ENCODE results near the gene AFP.

The AFP gene

DNA sequence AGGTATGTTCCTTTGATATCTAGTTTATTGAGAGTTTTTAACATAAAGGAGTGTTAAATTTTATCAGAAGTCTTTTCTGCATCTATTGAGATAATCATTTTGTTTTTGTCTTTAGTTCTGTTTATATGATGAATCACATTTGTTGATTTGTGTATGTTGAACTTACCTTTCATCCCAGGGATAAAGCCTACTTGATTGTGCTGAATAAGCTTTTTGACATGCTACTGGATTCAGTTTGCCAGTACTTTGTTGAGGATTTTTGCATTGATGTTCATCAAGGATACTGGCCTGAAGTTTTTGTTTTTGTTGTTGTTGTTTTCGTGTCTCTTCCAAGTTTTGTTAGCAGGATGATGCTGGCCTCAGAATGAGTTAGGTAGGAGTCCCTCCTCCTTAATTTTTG, 34.7 kb downstream of the AFP start:
- no peak for DNase-seq

DNA sequence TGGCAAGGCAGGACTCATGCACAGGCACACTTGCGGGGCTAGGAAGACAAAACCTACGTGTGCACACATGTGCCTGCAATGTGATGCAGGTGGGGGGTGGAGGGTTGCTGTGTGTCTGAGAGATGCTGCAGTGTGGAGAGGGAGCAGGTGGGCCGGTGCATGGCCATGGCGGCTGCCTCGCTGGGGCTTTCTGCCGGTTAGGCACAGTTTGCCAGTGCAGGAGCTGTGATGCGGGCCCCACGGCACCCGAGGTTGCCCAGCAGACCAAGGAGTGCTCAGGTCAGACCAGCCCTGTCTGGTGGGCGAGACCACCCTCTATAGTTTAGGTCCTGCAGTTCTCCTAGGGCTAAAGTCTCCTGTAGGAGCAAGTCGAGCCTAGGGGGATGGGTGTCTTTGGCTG, 41.2 kb downstream of the AFP start:
- DNase-seq, result no peak

DNA sequence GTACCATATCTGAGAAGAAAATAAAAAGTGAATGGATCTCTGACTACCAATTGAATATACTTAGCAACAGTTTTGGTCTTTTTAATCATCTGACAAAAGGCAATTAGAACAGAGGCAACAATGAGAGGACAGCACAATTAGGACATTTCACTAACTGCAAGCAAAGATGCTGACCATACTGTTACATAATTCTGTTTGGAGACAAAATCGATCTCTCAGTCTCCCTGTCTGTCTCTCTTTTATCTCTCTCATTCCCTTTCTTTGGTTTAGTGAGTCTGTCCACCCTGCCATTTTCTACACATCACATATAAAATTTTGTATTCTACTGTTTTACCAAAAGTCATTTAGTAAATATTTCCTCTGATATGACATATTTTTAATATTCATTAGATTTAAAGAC, 43.3 kb downstream of the AFP start:
- DNase-seq, result no peak

DNA sequence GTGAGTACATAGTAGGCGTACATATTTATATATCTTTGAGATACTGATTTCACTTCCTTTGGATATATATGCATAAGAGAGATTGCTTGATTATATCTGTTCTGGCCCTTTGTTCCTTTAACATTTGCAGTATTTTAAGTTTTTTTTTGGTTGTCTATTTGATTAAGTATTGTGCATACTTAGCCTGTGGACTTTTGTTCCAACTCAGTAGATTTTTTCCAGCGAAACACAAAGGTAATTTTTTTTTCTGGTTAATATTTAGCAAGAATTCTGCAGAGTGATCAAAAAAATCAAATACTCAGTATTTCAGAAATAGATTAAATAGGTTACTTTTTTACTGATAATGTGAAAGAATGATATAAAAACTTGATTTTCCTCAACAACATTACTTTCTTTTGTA, 45.3 kb downstream of the AFP start, which contains the start of gene AFM:
Gene AFM, plus strand, starts transcription at position 388 of the 400 bp plus-strand sequence. CDS start 31 bp downstream, outside the sequence.
- DNase-seq, result no peak

DNA sequence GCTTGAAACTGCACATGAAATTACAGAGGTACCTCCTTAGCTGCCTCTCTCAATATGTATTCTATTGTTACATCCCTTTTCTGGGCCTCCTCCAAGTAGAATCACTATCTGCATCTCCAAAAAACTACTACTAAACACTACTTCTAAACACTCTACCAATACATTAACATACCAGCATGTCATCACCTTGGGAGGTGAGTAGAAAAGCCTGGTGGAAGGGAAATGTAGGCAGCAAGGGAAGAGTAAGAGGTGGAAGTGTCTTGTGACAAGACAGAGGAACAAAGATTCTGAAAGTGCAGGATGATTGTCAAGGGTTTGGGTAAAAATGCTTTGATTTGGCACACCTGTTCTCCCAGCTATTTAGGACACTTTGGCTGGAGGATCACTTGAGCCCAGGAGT, 49.1 kb downstream of the AFP start:
- no peak for DNase-seq

DNA sequence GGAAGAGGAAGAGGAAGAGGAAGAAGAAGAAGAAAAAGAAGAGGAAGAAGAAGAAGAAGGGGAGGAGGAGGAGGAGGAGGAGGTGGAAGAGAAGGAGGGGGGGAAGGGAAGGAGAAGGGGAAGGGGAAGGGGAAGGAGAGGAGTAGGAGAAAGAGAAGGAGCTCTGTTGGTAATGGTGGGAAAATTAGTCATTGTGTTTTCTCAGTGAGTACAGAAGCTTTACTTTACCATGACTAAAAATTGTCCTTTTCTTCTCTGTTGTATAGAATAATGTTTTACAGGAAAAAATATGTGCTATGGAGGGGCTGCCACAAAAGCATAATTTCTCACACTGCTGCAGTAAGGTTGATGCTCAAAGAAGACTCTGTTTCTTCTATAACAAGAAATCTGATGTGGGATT, 49.6 kb downstream of the AFP start:
- no peak for DNase-seq

DNA sequence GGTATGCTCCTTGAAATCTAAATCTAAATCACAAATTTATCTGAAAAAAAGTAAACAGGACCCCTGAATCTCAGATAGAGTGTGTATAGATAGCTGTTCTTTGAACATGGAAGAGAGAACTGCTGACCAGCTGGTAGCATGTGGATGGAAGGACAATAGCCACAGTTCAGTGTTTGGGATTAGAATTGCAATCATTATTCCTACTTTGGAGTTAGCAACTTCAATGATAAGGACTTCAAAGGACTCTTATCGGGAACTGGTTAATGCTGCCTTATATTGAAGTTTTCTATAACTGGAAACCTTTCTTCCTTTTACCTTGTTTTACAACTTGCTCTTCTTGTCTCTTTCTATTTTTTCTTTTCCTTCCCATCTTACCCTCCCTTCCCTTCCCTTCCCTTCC, 50.5 kb downstream of the AFP start:
- DNase-seq, result no peak

DNA sequence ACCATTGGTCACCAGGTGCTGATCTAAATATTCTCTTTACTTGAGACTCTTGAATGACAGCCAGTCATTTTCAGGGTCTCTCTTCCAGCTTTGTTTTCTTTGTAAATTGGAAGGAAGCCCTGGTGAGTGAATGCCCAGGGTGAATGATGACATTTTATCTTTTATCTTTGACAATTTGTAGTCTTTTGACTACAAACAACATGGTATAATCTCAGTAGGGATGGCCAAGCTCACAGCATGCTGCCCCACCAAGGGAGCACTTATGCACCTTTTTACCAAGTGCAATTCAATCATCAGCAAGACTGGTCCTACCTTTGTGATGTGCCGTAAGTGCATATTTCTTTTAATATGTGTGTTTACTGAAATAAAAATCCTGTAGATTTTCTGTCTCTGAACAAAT, 51.2 kb downstream of the AFP start:
- DNase-seq, result no peak

DNA sequence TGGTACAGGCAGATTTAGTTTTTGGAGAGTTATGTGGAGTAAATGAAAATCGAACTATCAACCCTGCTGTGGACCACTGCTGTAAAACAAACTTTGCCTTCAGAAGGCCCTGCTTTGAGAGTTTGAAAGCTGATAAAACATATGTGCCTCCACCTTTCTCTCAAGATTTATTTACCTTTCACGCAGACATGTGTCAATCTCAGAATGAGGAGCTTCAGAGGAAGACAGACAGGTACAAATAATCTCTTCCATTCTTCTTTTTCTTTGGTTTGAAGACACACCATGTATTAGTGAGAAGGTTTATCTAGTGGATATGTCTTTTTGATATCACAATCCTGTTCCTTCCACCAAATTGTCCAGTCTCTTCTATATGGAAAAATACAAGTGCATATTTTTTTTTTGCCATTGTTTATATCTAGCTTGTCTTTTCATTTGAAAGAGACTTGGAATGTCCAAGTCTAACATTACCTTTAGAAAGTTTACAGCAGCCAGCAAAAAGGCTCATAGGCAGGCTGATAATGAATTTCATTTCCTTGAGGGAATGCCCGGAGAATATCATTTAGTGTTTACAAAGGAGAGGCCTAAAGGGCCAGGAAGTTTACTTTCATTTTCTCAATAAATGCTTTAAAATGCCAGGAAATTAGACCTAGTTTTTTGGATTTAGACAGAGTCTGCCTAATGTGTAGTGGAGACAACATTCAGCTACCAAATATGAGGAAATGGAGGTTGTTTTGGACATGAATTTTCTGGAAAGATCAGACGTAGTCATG, 64.2 kb downstream of the AFP start:
- no peak for DNase-seq

DNA sequence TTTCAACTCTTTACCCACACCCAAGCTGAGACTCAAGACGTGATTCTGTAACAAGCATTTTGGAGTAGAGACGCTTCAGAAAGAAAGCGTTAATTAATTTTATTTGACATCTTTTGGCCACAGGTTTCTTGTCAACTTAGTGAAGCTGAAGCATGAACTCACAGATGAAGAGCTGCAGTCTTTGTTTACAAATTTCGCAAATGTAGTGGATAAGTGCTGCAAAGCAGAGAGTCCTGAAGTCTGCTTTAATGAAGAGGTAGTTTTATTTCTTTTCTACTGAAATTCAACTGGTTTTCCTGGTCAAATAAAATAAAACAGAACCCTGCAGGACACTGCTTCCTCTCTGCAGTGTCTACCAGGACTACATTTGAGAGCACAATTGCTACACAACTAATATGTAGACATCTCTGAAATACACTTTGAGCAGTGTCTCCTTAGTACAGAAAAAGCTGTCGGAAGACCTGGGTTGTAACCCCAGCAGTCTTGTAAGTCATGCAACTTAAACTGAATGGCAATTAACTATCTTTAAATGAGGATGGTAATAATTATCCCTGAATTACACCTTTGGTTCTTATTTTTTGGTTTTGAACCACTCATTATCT, 65.7 kb downstream of the AFP start:
- no peak for DNase-seq

DNA sequence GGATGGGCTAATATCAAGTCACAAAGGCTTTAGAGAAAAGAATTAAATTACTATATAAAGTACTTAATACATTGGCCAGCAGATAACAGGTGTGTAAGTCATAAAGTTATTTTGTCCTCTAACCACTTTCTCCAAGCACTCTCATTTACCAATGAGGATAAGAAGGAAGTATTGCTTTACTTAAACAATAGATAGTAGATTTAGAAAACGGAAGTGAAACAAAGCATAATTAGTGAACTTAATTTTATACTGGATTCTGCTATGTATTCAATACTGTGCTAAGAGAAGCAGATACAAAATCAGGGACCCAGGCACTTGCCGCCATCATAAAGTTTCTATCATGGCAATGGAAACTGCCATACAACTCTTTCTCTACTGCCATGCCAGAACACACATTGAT, 69.5 kb downstream of the AFP start:
- DNase-seq, result no peak

Data from activated effector memory CD4-positive, alpha-beta T cell treated with anti-CD3 and anti-CD28 coated beads, Interleukin-2, amount 50 U/mL, for 16 hours (primary cell).